ENCODE data around the gene TFB1M. TPM values are rescaled to one million over a fixed set of nuclear protein-coding genes. Genes with fewer than 3 reads are reported as not detected.
"Not testable (repeated sequence)": the region's sequence is repeated elsewhere in the genome, so short reads cannot be mapped to it uniquely, and the experiment has no call there.

TFB1M gene
- total RNA-seq, 1 experiment from 2014 or later = 15.6 TPM

DNA sequence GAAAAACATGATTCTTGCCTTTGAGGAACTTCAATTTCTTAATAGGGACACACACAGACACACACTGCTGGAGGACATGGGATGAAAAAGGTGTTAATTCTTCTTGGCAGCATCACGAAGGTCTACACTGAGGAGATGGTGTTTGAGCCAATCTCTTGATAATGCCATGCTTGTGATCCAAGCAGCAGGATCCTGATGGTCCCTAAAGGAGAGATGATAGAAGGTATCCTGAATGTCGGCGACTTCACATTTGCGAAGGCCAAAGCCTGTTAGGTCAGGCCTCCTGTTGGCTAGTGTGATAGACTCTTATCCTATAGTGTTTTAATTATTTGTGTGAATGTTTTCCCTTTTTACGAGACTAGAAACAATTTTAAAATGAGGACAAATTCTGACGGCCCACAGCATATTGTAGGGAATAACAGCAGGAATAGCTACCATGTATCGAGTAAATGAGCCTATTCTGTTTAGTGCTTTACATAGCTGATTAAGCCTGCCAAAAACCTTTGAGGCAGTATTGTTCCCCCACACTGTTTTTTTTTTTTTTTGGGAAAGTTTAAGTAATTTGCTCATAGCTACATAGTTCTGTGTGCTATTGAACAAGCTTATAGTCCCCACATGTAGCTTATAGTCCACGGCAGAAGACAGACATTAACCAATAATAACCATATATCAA lies 15.3 kb upstream of the TFB1M start:
- DNase-seq (ENCODE audit: low spot score) = no peak

DNA sequence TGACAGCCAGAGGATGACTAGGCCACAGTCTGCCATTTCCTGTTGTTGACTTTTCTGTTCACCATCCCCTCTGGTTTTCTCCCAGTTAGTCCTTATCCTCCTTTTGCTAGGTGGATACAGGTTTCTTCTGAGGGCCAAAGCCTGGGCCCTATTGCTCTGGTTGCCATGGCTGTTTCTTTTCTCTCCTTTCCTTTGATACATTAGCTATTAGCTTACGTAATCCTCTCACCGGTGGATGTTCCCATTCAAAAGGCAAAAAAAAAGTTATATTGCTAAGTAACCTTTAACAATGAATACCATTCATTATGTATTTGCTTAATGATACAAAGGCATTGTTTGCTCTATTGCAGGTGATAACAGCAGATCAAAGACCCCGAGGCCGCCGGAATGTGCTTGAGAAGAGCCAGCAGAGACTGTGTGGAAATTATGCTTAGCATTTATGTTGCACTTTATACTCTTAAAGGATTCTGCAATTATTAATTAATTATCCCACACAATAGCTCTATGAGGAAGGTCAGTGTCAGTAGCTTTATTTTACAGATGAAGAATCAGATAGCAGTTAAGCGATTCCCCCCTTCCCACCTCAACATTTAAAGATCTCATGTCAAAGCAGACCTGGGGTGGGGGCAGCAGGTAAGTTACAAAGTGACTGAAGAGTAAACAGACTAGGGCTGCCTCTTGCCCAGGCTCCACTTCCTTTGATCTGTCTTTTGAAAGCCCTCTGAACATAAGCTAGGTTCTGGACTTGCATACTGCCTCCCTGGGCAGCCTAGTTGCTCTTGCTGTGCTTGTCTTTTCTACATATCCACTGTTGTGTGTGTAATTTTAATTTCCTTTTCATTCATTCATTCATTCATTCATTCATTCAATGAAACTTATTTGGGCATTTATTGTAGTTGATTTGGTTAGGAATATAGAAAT lies 14.5 kb upstream of the TFB1M start:
- no peak for DNase-seq (ENCODE audit: low spot score)

DNA sequence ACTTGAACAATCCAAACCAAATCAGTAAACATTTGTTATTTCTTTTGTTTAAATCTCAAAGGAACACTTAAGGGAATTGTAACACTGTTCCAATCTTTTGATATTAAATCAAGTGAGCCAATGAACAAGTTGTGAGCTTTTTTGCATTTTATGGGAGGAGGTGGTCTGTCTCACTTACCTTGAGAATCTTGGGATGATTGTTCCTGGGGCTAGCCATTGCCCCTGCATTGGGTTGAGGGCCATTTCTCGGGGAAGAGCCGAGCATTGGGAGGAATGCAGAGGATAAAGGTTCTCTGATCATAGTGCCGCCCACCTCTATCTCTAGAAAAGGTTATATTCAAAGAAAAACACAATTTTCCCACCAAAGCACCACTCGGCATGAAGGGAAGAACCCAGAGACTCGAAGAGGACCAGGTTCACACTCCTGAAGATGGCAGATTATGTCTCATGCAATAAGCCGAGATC lies 13.8 kb upstream of the TFB1M start:
- DNase-seq (ENCODE audit: low spot score) = no peak

DNA sequence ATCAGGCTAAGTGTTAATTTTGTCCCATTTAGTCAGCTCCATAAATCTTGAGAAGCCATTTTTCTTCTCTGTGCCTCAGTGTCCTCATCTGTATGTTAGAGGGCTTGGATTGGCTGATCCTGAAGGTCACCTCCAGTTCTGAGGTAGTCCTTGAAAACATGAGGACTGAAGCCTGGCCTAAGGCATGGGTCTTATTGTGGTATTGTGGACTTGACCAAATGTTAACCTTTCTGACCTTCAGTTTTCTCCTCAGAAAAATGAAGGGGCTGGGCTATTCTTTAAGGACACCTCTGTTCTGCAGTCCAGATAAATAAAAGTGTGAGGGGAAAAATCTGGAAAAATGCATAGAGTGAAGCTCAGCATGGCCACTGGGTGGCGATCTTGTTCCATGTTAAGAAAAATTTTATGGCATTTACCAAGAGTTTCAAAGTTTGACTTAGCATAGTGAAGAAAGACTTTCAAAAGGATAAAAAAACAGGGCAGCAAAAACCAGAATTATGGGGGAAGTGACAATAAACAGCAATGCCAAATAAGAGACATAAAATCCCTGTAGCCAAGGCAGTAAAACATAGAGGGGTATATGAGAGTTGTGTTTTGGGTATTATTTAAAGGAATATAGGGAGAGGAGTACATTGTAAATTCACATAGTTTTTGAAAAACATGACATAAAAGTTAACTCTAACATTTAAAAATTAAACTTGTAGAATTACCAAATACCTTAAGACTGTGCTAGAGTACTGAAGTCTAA lies 13.2 kb upstream of the TFB1M start:
- DNase-seq (ENCODE audit: low spot score) = peak; percentile 54

DNA sequence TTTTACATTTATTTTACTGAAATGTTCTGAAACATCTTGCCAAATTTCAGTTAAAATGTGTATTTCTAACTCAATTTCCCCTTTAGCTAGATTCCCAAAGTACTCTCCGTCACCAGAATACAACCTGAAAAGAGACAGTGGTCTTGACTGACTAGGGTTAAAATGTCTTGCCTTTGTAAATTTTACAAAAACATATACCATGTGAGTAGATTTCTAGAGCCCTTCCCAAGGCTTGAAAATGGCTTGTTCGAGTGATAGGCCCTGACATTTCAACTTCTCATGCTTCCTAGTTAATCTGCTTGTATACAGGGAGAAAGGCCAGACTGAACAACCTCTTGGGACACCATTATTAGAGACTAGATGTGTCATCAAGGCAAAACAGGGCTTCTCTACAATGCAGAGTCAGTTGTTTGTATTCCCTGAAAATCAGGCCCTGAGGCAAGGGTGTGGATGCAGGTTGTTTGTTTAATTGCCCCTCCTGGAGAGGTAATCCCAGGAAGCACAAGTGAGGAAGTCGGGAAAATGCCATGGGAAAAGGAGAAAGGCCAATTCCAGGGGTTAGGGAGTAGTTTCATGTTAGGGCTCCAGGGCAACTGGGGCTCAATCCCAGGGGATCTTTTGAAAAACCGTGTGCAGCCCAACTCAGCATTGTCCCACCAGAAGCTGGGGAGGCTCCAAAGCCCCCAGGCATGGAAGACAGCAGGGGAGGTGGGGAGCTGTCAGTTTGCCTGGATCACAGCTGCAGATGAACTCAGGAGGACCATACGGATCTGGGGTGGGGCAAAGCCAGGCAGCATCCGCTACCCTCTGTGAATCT lies 11.6 kb upstream of the TFB1M start:
- no peak for DNase-seq (ENCODE audit: low spot score)

DNA sequence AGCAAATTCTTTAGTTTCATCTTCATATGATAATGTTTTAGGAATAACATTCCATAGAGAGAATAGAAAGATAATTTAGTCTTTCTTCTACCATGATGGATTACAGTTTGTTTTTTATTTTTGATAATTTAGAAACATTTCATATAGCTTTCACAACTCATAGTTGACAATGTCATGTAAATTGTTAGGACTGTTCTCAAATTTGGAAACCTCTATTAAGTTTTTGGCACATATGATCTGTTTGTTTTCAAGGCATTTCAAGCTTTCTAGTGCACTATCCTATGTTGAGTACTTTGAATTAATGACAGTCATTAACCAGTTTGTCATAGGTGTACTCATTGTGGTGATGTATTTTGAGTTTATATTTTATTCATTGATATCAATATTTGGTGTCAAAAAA lies 10.7 kb upstream of the TFB1M start:
- no peak for DNase-seq (ENCODE audit: low spot score)

DNA sequence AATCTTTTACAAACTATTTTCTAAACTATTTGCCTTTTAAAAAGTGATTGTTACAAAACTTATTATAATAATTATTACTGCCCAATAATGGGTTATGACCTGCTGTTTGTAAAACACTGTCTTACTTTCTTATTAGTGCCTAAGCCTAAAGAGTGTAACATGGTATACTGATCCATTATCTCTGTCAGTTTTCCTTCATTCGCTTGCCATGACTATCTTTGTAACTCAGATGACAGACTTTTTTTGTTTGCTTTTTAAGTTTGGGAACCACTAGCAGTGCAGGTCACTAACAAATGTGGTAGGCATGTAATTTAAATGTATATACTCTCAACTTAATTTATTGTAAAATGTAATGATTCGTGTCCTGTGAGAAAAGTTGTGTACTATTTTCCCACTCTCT lies 9.9 kb upstream of the TFB1M start:
- no peak for DNase-seq (ENCODE audit: low spot score)

DNA sequence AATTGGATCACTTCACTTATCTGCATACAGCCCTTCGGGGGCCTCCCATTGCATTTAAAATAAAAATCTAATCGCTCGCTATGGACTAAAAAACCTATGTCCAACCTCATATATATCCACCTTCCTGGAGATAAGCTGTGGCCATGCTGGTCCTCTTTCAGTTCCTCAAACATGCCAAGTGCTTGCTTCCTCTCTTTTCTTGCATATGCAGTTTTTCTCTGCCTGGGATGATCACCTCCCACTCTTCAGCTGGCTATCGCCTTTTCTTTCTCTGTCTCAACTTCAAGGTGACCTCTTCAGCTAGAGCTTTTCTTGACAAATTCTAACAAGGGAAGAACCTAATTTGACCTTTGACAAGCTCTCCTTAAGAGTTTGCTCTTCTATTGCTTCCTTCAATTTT lies 5.6 kb upstream of the TFB1M start:
- DNase-seq (ENCODE audit: low spot score) = no peak

DNA sequence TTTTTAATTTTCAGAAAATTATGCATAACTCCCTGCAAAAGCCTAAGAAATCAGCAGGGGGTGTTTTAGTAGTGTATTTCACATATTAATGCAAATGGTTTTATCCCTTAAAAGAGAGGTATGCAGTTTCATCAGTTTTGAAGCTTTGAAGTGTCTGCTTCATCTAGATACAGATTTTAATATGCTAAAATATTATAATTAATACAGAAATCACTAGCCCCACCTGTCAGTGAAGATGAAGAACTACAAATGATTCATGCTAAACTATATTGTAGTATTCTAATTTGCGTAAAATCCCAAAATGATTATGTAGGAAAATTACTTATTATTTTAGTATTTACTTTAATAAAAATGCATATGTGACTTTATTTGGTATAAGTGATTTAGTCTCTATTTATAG lies 2.9 kb upstream of the TFB1M start:
- DNase-seq (ENCODE audit: low spot score) = no peak

DNA sequence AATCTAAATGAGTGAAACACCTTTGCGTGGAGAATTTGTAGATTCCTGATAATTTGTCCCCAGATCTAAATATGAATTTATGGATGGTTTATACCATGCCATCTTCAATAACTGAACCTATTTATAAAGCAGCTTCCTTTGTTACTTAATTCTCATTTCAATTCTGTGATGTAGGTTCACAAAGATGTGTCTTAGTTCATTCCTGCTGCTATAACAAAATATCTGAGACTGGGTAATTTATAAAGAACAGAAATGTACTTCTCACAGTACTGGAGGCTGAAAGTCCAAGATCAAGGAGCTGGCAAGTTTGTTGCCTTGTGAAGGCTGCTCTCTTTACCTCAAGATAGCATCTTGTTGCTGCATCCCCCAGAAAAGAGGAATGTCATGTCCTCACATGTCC lies 2.1 kb upstream of the TFB1M start:
- no peak for DNase-seq (ENCODE audit: low spot score)

DNA sequence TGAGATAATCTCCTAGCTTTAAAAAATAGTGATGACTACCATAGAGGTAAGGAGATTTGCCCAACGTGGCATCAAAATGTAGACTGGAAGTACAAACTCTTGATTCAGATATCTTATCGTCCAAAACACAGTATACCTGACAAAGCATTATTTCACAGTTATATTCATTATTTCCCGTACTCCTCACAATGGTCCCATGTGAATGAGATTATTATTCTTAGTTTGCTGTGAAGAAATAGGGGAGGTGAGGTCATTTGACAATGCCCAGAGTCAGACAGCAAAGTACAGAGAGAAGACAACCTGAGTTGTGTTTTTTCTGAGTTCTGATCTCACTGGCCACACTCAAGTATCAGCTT lies 1.2 kb upstream of the TFB1M start:
- no peak for DNase-seq (ENCODE audit: low spot score)

DNA sequence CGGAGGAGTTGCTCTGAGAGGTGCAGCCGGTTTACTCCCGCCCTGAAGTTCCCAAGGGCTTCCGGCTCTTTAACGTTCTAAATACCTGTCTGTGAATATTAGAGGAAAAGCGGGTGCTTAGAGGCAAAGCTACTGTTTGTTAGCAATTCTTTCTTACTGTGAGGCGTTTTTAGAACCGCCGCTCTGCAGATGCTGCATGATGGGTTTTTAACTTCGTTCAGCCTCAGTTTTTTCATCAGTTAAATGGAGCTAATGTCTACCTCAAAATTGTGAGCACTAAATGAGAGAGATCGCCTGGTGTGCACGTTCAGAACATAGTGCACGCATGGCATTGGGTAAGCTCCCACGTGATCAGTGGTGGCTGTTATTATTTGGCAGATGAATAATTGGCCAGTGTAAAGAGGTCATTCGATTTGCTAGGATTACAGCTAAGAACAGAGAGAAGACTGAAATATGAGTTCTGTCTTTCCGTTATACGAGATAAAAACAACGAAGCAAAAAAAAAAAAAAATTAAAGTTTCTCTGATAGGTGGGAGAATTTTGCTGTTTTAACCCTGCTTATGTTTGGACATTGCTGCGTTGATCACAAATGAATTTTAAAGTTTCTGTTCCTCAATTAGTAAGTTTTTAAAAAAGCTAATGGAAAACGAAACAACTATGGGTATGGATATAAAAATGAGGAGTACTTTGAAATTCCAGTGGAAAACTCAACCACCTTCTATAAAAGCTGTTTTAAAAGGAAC lies 660 bp upstream of the TFB1M start:
- peak; percentile 83 for DNase-seq (ENCODE audit: low spot score)

DNA sequence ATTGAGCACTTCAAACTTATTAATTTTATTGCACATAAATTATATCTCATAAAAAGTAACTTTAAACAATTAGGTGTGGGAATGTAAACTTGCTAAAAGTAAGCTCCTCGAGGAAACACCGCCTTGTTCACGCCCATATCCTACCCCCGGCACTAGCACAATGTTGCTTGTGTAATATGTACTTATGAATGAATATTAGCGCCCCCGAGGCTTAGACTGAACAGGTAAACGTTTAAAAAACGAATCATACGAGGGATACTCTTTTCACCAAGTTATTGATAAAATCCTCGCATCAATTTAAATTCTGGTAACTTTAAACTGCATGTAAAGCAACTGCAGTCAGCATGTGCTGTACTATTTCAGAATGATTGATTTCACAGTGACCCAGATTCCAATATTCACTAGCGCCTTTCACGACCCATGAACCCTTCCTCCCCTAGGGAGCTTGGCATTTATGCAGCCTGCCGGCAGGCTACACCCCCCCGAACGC lies 637 bp downstream of the TFB1M start:
- DNase-seq (ENCODE audit: low spot score) = no peak

DNA sequence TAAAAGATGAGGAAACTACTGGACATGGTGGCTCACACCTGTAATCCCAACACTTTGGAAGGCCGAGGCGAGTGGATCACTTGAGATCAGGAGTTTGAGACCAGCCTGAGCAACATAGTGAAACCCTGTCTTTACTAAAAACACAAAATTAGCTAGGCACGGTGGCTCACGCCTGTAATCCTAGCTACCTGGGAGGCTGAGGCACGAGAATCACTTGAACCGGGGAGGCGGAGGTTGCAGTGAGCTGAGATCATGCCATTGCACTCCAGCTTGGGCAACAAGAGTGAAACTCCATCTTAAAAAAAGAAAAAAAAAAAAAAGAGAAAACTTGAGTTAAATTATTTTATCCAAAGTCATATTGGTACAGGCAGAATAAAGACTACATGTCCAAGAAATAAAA lies 1.3 kb downstream of the TFB1M start:
- not testable (repeated sequence) for DNase-seq (ENCODE audit: low spot score)

DNA sequence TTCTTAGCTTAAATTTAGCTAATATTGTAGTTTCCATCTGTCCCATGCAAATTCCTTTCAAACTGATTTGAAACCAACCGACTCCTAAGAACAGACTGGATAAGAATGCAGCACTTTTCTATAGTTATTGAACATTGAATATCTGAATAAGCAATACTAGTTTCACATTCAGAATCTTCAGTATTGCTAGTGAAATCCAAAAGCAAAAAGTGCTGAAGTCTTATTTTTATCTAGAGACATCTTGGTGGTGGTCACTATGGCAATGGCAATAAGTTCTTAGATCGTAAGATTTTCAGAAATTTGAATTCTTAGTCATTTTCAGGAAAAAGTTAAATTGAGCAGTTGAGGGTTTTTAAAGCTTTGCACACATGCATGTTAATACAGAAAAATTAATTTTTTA lies 2.7 kb downstream of the TFB1M start:
- DNase-seq (ENCODE audit: low spot score) = no peak

DNA sequence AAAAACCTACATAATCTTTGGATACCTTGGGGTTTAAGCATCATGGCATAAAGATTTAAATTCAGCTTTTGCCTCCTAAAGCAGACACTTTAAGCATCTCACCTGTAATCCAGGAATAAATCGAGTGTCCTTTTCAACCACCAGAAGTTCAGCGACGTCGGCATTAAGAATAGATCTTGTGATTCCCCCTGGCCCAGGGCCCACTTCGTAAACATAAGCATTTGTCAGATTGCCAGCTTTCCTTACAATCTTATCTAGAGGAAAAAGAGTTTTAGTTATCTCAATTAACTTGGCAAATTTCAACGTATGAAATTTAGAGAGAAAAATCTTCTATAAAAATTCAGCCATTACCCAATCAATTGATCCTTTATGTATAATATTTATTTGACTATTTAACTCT lies 3.2 kb downstream of the TFB1M start:
- DNase-seq (ENCODE audit: low spot score) = no peak

DNA sequence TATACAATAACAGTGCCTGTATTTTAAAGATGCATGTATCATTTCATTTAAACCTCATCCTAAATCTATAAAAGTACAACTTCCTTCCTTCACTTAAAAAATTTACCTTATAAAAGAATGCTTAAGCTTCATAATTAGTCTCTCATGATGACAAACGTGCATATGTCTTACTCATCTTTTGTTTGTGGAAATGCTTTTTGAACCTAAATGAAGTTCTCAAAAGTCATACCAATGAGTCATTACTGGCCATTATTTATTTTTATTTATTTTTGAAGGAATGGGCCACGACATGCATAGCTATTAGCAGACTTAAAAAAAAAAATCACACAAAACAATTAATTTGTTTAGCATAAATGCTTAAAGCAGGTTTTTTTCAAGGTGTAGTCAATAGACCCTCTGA lies 3.7 kb downstream of the TFB1M start:
- DNase-seq (ENCODE audit: low spot score) = no peak

DNA sequence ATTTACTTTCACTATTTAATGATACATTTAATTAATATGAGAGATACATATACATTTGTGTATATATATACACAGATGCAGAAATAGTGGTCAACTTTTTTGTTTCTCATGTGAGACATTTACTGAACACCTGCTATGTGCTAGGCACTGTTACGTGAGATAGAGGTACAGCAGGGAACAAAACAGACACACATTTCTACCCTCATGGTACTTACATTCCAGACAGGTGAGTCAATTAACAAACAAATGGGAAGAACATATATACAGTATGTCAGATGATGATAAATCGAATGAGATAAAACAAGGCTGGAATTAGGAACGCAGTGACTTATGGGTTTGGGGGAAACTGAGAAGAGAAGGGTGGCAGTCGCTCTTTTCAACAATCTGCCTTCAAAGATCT lies 5.1 kb downstream of the TFB1M start:
- no peak for DNase-seq (ENCODE audit: low spot score)

DNA sequence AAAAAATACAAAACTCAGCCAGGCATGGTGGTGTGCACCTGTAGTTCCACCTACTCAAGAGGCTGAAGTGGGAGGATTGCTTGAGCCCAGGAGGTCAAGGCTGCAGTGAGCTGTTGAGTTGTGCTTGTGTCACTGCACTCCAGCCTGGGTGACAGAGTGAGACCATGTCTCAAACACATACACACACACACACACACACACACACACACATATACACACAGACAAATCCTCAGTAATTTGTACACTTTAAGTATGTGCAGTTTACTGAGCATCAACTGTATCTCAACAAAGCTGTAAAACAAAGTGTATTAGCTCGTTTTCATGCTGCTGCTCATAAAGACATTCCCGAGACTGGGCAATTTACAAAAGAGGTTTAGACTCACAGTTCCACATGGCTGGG lies 7.3 kb downstream of the TFB1M start:
- DNase-seq (ENCODE audit: low spot score) = no peak

DNA sequence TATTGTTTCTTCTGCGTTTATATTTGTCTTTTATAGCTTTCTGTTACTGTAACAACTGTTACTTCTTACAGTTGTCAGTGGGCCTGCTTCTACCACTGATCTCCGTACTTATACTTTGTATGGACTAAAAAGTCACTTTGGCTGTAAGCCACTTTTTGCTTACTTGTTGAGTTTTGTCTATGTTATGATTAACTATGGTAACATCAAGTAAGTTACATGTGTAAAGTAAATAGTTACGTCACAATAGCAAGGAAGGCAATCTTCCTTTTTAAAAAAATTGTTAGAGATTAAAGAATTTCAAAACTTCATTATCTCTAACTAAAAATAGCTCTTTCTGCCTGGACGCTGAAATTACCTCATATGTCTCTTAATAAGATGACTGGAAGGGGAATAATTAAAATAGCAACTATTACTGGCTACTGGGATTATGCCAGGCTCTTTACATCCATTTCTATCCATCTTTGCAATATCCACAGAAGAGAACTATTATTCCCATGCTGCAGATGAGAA lies 10.9 kb downstream of the TFB1M start:
- no peak for DNase-seq (ENCODE audit: low spot score)

DNA sequence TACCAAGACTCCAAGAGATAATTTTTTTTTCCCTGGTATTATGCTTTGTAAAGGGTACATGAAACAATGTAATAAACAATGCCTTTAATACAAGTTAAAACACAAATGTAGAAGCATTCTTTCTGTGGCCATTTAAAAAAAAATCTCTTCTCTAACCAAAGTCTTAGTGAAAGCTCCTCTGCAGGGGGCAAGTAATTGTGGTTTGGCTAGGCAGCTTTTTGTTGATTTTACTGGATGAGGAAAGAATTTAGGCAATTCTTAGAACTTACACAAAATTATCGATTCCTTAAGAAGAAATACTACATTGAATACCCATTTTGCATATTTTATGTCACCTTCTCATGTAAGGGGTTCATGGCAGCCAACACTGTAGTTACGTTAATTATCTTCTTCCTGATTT lies 12.4 kb downstream of the TFB1M start:
- DNase-seq (ENCODE audit: low spot score) = no peak

Data from H4 (cell line).